ENCODE results near the gene ESRRA.

DNA sequence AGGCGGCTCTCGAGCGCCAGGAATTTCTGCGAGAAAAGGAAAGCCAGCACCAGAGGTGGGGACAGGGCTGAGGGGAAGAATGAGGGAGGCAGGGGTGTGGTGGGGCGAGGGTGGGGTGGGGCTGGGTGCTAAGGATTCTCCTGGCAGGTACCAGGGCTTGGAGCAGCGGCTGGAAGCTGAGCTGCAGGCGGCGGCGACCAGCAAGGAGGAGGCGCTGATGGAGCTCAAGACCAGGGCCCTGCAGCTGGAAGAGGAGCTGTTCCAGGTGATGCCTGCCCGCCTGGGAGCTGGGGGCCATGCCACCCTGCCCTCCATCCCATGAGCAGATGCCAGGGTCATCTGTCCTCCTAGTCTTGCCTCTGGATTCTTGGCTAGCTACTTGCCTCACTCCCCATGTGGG is 44.1 kb downstream of the ESRRA start:
- TF ChIP-seq, protein P1, sequence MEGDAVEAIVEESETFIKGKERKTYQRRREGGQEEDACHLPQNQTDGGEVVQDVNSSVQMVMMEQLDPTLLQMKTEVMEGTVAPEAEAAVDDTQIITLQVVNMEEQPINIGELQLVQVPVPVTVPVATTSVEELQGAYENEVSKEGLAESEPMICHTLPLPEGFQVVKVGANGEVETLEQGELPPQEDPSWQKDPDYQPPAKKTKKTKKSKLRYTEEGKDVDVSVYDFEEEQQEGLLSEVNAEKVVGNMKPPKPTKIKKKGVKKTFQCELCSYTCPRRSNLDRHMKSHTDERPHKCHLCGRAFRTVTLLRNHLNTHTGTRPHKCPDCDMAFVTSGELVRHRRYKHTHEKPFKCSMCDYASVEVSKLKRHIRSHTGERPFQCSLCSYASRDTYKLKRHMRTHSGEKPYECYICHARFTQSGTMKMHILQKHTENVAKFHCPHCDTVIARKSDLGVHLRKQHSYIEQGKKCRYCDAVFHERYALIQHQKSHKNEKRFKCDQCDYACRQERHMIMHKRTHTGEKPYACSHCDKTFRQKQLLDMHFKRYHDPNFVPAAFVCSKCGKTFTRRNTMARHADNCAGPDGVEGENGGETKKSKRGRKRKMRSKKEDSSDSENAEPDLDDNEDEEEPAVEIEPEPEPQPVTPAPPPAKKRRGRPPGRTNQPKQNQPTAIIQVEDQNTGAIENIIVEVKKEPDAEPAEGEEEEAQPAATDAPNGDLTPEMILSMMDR (IDR thresholded peaks at IDR 0.05; ENCODE audit: poor library complexity, severe bottlenecking), result no peak
- TF ChIP-seq RAD21 (conservative IDR thresholded peaks at IDR 0.05) (no peak), POLR2AphosphoS5 (IDR thresholded peaks at IDR 0.05) (no peak), EZH2 (IDR thresholded peaks at IDR 0.05; ENCODE audit: borderline replicate concordance, insufficient read depth, low read length, poor library complexity, severe bottlenecking) (no peak)
